OCI-M1 (cell line): ENCODE data around the gene PTPN4.

Experiments
- DNase-seq: peaks from one replicate; lab custom pipeline; 2025; lab: John Stamatoyannopoulos, UW

PTPN4 gene

GRCh38 chr2:119808516-119809147 is 48.9 kb downstream of the PTPN4 start:
- DNase-seq: no peak

- no peak for DNase-seq
Measured at GRCh38 chr2:119809339-119810048, 49.8 kb downstream of the PTPN4 start.

- DNase-seq: no peak
Measured at GRCh38 chr2:119810049-119810630, 50.4 kb downstream of the PTPN4 start.

GRCh38 chr2:119814216-119814615 is 54.5 kb downstream of the PTPN4 start:
- DNase-seq: no peak

GRCh38 chr2:119818792-119819191 is 59.1 kb downstream of the PTPN4 start:
- no peak for DNase-seq

- DNase-seq: no peak
Measured at GRCh38 chr2:119819846-119820245, 60.1 kb downstream of the PTPN4 start.

GRCh38 chr2:119820275-119820674 is 60.6 kb downstream of the PTPN4 start:
- DNase-seq: no peak

- no peak for DNase-seq
Measured at GRCh38 chr2:119821266-119821665, 61.5 kb downstream of the PTPN4 start.

- DNase-seq: peak; percentile 77
Measured at GRCh38 chr2:119823734-119824334, 64.1 kb downstream of the PTPN4 start.

- DNase-seq: peak; percentile 69
Measured at GRCh38 chr2:119826370-119826961, 66.7 kb downstream of the PTPN4 start.

GRCh38 chr2:119827866-119828507 is 68.3 kb downstream of the PTPN4 start:
- no peak for DNase-seq

GRCh38 chr2:119836455-119837142 is 76.9 kb downstream of the PTPN4 start:
- DNase-seq: no peak

- no peak for DNase-seq
Measured at GRCh38 chr2:119837350-119837749, 77.6 kb downstream of the PTPN4 start.

- DNase-seq: no peak
Measured at GRCh38 chr2:119837759-119838158, 78.0 kb downstream of the PTPN4 start.

- DNase-seq: no peak
Measured at GRCh38 chr2:119838179-119838578, 78.5 kb downstream of the PTPN4 start.

GRCh38 chr2:119841550-119841949 is 81.8 kb downstream of the PTPN4 start:
- DNase-seq: no peak

- no peak for DNase-seq
Measured at GRCh38 chr2:119846021-119846420, 86.3 kb downstream of the PTPN4 start.

GRCh38 chr2:119849838-119850565 is 90.3 kb downstream of the PTPN4 start:
- no peak for DNase-seq

GRCh38 chr2:119852214-119852613 is 92.5 kb downstream of the PTPN4 start:
- no peak for DNase-seq

- no peak for DNase-seq
Measured at GRCh38 chr2:119853777-119854399, 94.2 kb downstream of the PTPN4 start.
